ENCODE results near the gene PCNX2.

GRCh38 chr1:233012021-233012420 is 283.5 kb downstream of the PCNX2 start:
- TF ChIP-seq, protein P1, sequence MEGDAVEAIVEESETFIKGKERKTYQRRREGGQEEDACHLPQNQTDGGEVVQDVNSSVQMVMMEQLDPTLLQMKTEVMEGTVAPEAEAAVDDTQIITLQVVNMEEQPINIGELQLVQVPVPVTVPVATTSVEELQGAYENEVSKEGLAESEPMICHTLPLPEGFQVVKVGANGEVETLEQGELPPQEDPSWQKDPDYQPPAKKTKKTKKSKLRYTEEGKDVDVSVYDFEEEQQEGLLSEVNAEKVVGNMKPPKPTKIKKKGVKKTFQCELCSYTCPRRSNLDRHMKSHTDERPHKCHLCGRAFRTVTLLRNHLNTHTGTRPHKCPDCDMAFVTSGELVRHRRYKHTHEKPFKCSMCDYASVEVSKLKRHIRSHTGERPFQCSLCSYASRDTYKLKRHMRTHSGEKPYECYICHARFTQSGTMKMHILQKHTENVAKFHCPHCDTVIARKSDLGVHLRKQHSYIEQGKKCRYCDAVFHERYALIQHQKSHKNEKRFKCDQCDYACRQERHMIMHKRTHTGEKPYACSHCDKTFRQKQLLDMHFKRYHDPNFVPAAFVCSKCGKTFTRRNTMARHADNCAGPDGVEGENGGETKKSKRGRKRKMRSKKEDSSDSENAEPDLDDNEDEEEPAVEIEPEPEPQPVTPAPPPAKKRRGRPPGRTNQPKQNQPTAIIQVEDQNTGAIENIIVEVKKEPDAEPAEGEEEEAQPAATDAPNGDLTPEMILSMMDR (IDR thresholded peaks at IDR 0.05; ENCODE audit: poor library complexity): no peak
- TF ChIP-seq EZH2 (IDR thresholded peaks at IDR 0.05; ENCODE audit: borderline replicate concordance): no peak

Data from hepatocyte (in vitro differentiated cells).